NCI-H1105 treated with DMSO at 0.1 percent for 48 hours (cell line): ENCODE results near the gene STAT5A.
"Not testable (repeated sequence)": the region's sequence is repeated elsewhere in the genome, so short reads cannot be mapped to it uniquely, and the experiment has no call there.

Experiments
- DNase-seq: peaks from one replicate; lab custom pipeline; 2025; lab: John Stamatoyannopoulos, UW

Gene STAT5A

GRCh38 chr17:42308446-42308845, 20.1 kb downstream of the STAT5A start:
- DNase-seq: no peak

- DNase-seq: no peak
Measured at GRCh38 chr17:42309142-42309541, 20.8 kb downstream of the STAT5A start.

GRCh38 chr17:42309986-42310786, 21.9 kb downstream of the STAT5A start:
- DNase-seq: no peak

- DNase-seq: no peak
Measured at GRCh38 chr17:42310787-42311215, 22.5 kb downstream of the STAT5A start.

GRCh38 chr17:42311240-42312034, 23.1 kb downstream of the STAT5A start:
- DNase-seq: no peak

GRCh38 chr17:42312035-42312284, 23.7 kb downstream of the STAT5A start:
- no peak for DNase-seq

GRCh38 chr17:42312285-42313130, 24.2 kb downstream of the STAT5A start:
- DNase-seq: peak; percentile 89

GRCh38 chr17:42313389-42313772, 25.1 kb downstream of the STAT5A start:
- DNase-seq: no peak

DNA sequence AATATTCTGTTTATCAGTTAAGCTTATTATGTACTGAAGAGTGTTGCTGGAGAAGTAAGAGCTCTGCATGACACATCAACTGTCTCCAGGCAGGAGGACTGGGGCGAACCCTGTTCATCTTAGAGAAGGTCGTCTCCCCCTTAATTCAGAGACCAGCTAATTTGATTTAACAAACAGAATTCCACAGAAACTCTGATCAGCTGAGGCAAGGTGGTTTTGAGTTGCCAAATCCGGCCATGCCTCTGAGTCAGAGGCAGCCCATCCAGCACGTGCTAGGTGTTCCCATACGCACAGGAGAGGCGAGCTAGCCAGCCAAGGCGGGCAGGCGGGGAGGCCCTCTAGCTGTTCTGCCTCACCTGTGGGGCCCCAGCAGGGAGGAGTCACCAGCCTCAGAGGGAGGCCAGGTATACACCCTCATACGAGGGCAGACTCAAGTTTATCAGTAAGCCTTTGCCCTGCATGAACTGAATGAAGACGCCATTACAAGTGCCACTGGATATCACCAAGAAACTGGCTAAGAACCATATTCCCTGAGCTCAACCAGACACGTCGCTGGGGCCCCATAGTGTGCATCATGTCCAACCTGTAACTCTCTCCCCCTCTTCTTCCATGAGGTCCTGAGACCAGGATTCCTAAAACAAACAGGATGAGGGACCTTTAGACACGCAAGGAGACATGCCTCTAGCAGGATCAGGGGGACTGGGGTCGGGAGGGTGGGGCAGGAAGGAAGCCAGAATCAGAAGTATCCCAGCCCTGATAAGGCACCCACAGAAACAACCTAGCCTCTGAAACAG, 25.7 kb downstream of the STAT5A start:
- DNase-seq: no peak

DNA sequence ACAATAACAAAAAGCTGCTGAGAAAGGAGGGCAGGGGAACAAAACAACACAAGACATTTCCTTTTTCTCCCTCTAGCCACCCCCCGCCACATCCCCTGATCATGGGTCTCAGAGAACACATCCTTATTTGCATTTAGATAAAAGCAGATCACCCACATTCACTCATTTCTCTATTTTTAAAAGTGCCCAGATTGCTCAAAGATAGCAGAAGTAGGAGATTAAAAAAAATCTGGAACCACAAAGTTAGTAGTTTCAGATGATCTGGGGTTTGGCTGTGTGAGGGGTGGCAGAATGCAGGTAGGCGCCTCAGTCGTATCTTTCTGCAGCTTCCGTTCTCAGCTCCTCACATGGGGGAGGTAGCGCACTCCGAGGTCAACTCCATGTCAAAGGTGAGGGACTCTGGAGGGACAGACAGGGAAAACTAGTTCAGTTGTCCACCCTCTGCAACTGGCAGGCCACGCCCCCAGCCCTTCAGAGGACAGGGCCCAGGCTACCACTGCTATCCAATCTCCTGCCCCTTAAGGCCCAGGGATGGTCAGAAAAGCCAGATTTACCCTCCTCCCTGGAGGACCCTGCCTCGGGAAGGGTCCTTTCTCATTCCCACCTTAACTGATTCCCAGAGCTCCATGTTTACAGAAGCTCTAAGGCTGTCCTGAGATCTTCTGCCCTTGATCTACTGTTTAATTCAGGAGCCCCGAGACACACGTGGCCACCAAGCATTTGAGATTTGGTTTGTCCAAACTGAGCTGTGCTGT, 27.3 kb downstream of the STAT5A start:
- no peak for DNase-seq

DNA sequence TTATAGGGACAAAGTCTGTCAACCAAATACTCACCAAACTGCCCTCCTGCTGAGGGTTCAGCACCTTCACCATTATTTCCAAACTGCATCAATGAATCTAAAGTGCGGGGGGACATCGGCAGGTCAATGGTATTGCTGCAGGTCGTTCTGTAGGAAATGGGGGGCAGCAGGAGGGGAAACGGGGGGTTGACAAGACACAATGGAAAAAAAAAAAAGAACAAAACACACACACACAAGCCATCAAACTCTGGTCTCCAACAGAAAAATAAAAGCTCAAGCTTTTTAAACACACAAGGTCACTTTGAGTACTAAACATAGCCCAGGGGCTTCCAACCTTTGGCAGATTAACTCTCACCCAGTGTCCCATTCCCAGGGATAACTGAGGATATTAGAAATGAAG, 28.5 kb downstream of the STAT5A start:
- DNase-seq: no peak

DNA sequence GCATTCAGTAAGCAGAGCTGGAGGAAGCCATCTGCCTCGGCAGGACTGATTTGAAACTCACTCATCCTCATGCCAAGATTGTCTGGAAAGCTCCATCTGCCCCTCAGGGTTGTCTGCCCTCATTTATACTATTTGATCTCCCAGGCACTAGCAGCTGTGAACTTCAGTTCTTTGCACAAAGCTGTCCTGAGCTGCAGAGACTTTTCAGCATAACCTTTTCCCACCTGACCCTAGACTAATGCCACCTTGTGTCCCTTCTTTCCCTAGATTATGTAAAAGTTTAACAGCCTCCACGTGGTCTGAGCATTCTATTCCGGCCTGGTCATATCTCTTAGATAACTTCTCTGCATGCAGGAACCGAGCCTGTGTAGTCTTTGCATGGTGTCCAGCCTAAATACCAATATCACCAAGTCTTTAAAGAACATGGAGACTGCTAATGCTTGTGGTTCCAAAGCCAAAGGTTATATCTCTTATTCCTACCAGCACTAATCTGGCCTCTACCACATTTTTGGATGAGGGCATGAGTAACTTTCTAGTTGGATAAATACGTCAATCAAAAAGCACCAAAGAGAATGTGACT, 29.1 kb downstream of the STAT5A start:
- DNase-seq: no peak

GRCh38 chr17:42317967-42318366, 29.7 kb downstream of the STAT5A start:
- DNase-seq: not testable (repeated sequence)

DNA sequence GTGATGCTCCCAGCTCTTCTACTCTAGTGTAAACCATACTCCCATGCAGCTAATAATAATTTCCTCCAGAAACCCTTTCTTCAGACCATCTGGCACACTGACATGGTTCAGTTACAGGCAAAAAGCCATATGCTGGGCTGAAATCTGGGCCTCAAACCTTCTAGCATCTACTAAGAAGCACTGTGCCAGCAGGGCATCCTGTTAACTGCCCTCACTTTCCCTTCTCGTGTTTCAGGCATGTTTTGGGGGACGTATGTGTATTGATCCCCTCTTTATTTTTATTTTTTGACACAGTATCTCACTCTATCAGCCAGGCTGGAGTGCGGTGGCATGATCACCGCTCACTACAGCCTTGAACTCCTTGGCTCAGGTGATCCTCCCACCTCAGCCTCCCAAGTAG, 33.3 kb downstream of the STAT5A start:
- DNase-seq: no peak

DNA sequence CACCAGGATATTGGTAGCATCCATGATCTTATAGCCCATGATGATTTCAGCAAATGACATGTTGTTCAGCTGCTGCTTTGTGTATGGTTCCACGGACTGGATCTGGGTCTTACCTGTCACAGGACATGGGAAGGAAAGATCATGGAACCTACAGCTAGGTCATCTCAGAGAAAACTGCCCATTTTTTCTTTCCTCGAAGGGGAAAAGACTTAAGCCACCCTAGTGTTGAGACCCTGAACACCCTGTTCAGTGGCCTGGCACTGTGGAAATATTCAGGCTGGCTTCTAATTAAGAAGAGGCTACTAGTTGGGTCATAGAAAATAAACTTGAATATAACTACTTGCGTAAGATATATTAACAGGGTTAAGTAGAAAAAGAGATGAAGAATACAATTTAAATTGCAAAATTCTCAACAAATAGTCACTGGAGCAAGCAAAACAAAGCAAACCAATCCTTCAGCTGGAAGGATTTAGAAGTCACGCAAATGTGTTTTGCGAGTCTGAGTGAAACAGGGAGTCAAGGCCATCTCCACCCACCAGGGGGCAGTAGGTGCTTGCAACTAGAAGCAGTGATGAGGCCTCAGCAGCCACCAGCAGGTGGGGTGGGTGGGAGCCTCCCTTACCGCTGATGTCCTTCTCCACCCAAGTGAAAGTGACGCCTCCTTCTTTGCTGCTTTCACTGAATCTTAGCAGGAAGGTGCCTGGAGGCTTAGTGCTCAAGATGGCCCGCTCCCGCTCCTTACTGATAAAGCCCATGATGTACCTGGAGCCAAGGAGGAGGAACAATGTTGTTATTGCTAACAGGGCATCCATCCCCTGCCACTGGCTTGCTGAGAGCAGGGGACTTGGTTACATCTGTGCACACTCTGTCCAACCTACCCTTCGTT, 34.3 kb downstream of the STAT5A start:
- peak; percentile 83 for DNase-seq

- no peak for DNase-seq
Measured at GRCh38 chr17:42323268-42323773, 35.0 kb downstream of the STAT5A start.

- DNase-seq: no peak
Measured at GRCh38 chr17:42325026-42325425, 36.7 kb downstream of the STAT5A start.

DNA sequence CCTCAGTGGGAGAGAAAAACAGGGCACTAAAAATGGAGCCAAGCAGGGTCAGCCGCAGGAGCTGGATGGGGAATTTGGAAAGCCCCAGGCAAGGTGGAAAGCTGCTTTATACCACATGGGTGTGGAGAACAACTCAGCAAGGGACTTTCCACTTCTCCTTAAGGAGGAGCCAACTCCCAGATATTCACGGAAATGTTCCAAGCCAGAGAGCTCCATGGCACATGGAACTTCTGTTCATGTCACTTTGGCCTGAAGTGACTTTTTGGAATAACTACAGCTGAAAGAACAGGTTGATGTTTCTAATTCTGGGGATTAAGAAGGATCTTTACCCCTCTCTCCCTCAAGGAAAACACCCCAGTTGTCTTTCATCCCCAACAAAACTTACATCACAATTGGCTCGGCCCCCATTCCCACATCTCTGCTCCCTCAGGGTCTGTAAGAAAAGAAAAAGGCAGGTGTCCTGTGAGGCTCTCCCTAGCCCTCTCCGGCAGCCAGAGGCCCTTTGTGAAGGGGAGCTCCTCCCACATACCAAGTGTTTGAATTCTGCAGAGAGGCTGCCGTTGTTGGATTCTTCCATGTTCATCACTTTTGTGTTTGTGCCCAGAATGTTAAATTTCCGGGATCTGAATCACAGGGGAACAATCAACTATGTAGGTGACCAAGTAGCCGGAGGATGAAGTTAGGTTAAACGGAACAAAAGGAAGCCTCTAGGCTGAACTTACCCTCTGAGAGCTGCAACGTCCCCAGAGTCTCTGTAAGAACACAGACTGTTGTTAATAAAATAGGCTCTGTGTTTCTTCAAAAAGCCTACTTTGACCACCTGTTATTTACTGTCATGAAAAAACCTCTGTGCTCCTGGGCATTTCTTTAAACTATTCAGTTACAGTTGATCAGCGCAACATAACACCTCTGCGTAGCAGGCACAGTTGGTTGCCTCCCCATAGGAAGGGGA, 41.0 kb downstream of the STAT5A start:
- DNase-seq: no peak
